HG02970 (cell line): ENCODE measurements around the gene TAL1.

Experiments
- ATAC-seq: cut with Tn5 transposase; IDR thresholded peaks from one replicate; pipeline ENCODE4 v1.9.1; 2021; ENCODE audit warnings: mild to moderate bottlenecking, moderate library complexity, moderate number of reproducible peaks; ENCODE audit not compliant: unreplicated experiment, low FRiP score

TAL1 gene

GRCh38 chr1:47229886-47230691 lies 1.9 kb downstream of the TAL1 start:
- no peak for ATAC-seq

GRCh38 chr1:47229031-47229885 lies 2.8 kb downstream of the TAL1 start:
- ATAC-seq: no peak

- no peak for ATAC-seq
Observed at GRCh38 chr1:47228644-47229030, 3.4 kb downstream of the TAL1 start.

GRCh38 chr1:47227341-47228232 lies 4.4 kb downstream of the TAL1 start:
- ATAC-seq: no peak

- ATAC-seq: no peak
Observed at GRCh38 chr1:47226839-47227215, 5.2 kb downstream of the TAL1 start.

- ATAC-seq: no peak
Observed at GRCh38 chr1:47226121-47226838, 5.7 kb downstream of the TAL1 start.

- no peak for ATAC-seq
Observed at GRCh38 chr1:47225430-47226100, 6.5 kb downstream of the TAL1 start.

- no peak for ATAC-seq
Observed at GRCh38 chr1:47224676-47225399, 7.2 kb downstream of the TAL1 start.

- no peak for ATAC-seq
Observed at GRCh38 chr1:47223921-47224675, 7.9 kb downstream of the TAL1 start.

- no peak for ATAC-seq
Observed at GRCh38 chr1:47223174-47223920, 8.7 kb downstream of the TAL1 start.

GRCh38 chr1:47222476-47222875 lies 9.5 kb downstream of the TAL1 start:
- no peak for ATAC-seq

- no peak for ATAC-seq
Observed at GRCh38 chr1:47219590-47220220, 12.3 kb downstream of the TAL1 start.

GRCh38 chr1:47219001-47219400 lies 13.0 kb downstream of the TAL1 start:
- ATAC-seq: no peak

- ATAC-seq: no peak
Observed at GRCh38 chr1:47216278-47217059, 15.6 kb downstream of the TAL1 start.

GRCh38 chr1:47215713-47216112 lies 16.3 kb downstream of the TAL1 start:
- ATAC-seq: no peak

- no peak for ATAC-seq
Observed at GRCh38 chr1:47214549-47214948, 17.5 kb downstream of the TAL1 start.
